IMR-90 (cell line): ENCODE measurements around the gene KIF18B. TPM values are rescaled to one million over a fixed set of nuclear protein-coding genes. Genes with fewer than 3 reads are reported as not detected.

Experiments used
- ATAC-seq: fragments of 200-7000 bp; cut with Tn5 transposase; 2 replicates; pipeline ENCODE4 v1.9.1; 2020; ENCODE audit warnings: low read depth, mild to moderate bottlenecking, moderate library complexity
- BruUV-seq: library from RNA; stranded (reverse); fragments of 400-500 nt; replicated peaks from 2 replicates; lab custom pipeline; 2021; lab: Mats Ljungman, UMichigan
- CTCF ChIA-PET: fragments of 300-600 bp; formaldehyde crosslinking; extraction: SDS; loops from one replicate; lab custom pipeline; 2021; ENCODE audit warnings: antibody characterized with exemption; lab: Yijun Ruan, JAX
- POLR2A ChIA-PET: fragments of 300-600 bp; sonication (Branson Sonifier 250); formaldehyde crosslinking; loops from one replicate; lab custom pipeline; 2022; ENCODE audit warnings: antibody characterized with exemption; ENCODE audit not compliant: unreplicated experiment; lab: Charles Lee
- DNase-seq: peaks from one replicate; pipeline ENCODE4 v3.0.0; 2013
- H2AFZ ChIP-seq: replicated peaks from 2 replicates; pipeline ENCODE3; 2013; ENCODE audit warnings: low read length, mild to moderate bottlenecking; ENCODE audit not compliant: poor library complexity
- H2AK5ac ChIP-seq: 2 replicates; pipeline ENCODE4 v1.6.1; 2013; ENCODE audit warnings: low read depth, low read length, inconsistent platforms
- H2AK9ac ChIP-seq: replicated peaks from 2 replicates; pipeline ENCODE3; 2013; ENCODE audit warnings: mild to moderate bottlenecking, low read depth, low read length, moderate library complexity; ENCODE audit not compliant: poor library complexity
- H2BK120ac ChIP-seq: 2 replicates; pipeline ENCODE4 v1.6.1; 2013; ENCODE audit warnings: low read depth, low read length, inconsistent platforms
- H2BK15ac ChIP-seq: 3 replicates; pipeline ENCODE4 v1.6.1; 2013; ENCODE audit warnings: low read depth, low read length, inconsistent platforms
- H2BK20ac ChIP-seq: 2 replicates; pipeline ENCODE4 v1.6.1; 2013; ENCODE audit warnings: low read depth, mild to moderate bottlenecking, inconsistent platforms, low read length, moderate library complexity
- H2BK5ac ChIP-seq: 2 replicates; pipeline ENCODE4 v1.6.1; 2013; ENCODE audit warnings: mild to moderate bottlenecking, low read depth, low read length, inconsistent platforms; ENCODE audit not compliant: poor library complexity, severe bottlenecking
- H3K14ac ChIP-seq: replicated peaks from 2 replicates; pipeline ENCODE4 v1.6.1; 2013; ENCODE audit warnings: low read depth, low read length, inconsistent platforms
- H3K18ac ChIP-seq: 2 replicates; pipeline ENCODE4 v1.6.1; 2013; ENCODE audit warnings: low read depth, low read length, control low read depth
- H3K23ac ChIP-seq: 2 replicates; pipeline ENCODE4 v1.6.1; 2013; ENCODE audit warnings: low read depth, low read length, inconsistent platforms
- H3K27ac ChIP-seq: 2 replicates; pipeline ENCODE4 v1.5.1; 2013; ENCODE audit warnings: mild to moderate bottlenecking, control low read depth, low read length; ENCODE audit not compliant: insufficient read depth
- H3K27me3 ChIP-seq: 2 replicates; pipeline ENCODE4 v1.6.1; 2013; ENCODE audit warnings: low read length; ENCODE audit not compliant: control insufficient read depth, insufficient read depth
- H3K36me3 ChIP-seq: 2 replicates; pipeline ENCODE4 v1.6.1; 2013; ENCODE audit warnings: low read length, mixed read lengths; ENCODE audit not compliant: control insufficient read depth, insufficient read depth
- H3K4ac ChIP-seq: 2 replicates; pipeline ENCODE4 v1.6.1; 2013; ENCODE audit warnings: low read depth, low read length, inconsistent platforms
- H3K4me1 ChIP-seq: 2 replicates; pipeline ENCODE4 v1.6.1; 2013; ENCODE audit warnings: low read length, mixed read lengths; ENCODE audit not compliant: control insufficient read depth, insufficient read depth
- H3K4me2 ChIP-seq: 2 replicates; pipeline ENCODE4 v1.6.1; 2013; ENCODE audit warnings: low read depth, mild to moderate bottlenecking, control low read depth, low read length, moderate library complexity
- H3K4me3 ChIP-seq: 2 replicates; pipeline ENCODE4 v1.5.1; 2013; ENCODE audit warnings: low read depth, mild to moderate bottlenecking, control low read depth, low read length, moderate library complexity; ENCODE audit not compliant: insufficient read depth
- H3K56ac ChIP-seq: 2 replicates; pipeline ENCODE4 v1.6.1; 2013; ENCODE audit warnings: low read length, inconsistent platforms; ENCODE audit not compliant: insufficient read depth; ENCODE audit errors: extremely low read depth
- H3K79me1 ChIP-seq, 2 experiments: 2 replicates each; pipeline ENCODE4 v1.6.1; 2013; ENCODE audit warnings: low read length in 2 of 2, inconsistent platforms in 1 of 2, low read depth in 1 of 2
- H3K9ac ChIP-seq: 2 replicates; pipeline ENCODE4 v1.6.1; 2013; ENCODE audit warnings: low read depth, low read length, control low read depth
- H3K9me1 ChIP-seq: 2 replicates; pipeline ENCODE4 v1.6.1; 2013; ENCODE audit warnings: low read length, inconsistent platforms; ENCODE audit not compliant: insufficient read depth
- H3K9me3 ChIP-seq: 2 replicates; pipeline ENCODE4 v1.6.1; 2013; ENCODE audit warnings: low read length; ENCODE audit not compliant: control insufficient read depth, insufficient read depth
- H4K20me1 ChIP-seq: 2 replicates; pipeline ENCODE4 v1.6.1; 2013; ENCODE audit warnings: low read length, inconsistent platforms; ENCODE audit not compliant: insufficient read depth
- H4K5ac ChIP-seq: 2 replicates; pipeline ENCODE4 v1.6.1; 2013; ENCODE audit warnings: mild to moderate bottlenecking, low read depth, low read length, control low read depth
- H4K8ac ChIP-seq, 2 experiments: 2 replicates each; pipeline ENCODE4 v1.6.1; 2013; ENCODE audit warnings: low read depth in 2 of 2, low read length in 2 of 2, control low read depth in 1 of 2, inconsistent platforms in 1 of 2
- H4K91ac ChIP-seq: 2 replicates; pipeline ENCODE4 v1.6.1; 2013; ENCODE audit warnings: low read depth, low read length, inconsistent platforms; ENCODE audit not compliant: insufficient read depth
- BHLHE40 ChIP-seq: fragments of 150-350 bp; IDR thresholded peaks from 2 replicates; pipeline ENCODE4 v1.6.1; 2016; ENCODE audit warnings: mild to moderate bottlenecking, low read depth, low read length
- CEBPB ChIP-seq: IDR thresholded peaks from 2 replicates; pipeline ENCODE4 v1.6.1; 2012; ENCODE audit warnings: low read depth, low read length, improper control_type of control experiment
- CHD1 ChIP-seq: IDR thresholded peaks from 2 replicates; pipeline ENCODE4 v1.6.1; 2012; ENCODE audit warnings: low read depth, low read length, improper control_type of control experiment
- FOS ChIP-seq: fragments of 150-350 bp; IDR thresholded peaks from 2 replicates; pipeline ENCODE4 v1.6.1; 2016; ENCODE audit warnings: low read depth, low read length
- MAFK ChIP-seq: IDR thresholded peaks from 2 replicates; pipeline ENCODE4 v1.6.1; 2012; ENCODE audit warnings: low read depth, low read length, improper control_type of control experiment
- MAZ ChIP-seq: IDR thresholded peaks from 2 replicates; pipeline ENCODE4 v1.6.1; 2012; ENCODE audit warnings: low read depth, mild to moderate bottlenecking, low read length, improper control_type of control experiment, moderate library complexity, borderline replicate concordance
- MXI1 ChIP-seq: IDR thresholded peaks from 2 replicates; pipeline ENCODE4 v1.6.1; 2012; ENCODE audit warnings: low read depth, mild to moderate bottlenecking, low read length, moderate library complexity, borderline replicate concordance
- NFE2L2 ChIP-seq: fragments of 150-350 bp; IDR thresholded peaks from 2 replicates; pipeline ENCODE4 v1.6.1; 2016; ENCODE audit warnings: low read depth, mild to moderate bottlenecking, low read length
- POLR2A ChIP-seq: IDR thresholded peaks from 2 replicates; pipeline ENCODE4 v1.6.1; 2012; ENCODE audit warnings: mild to moderate bottlenecking, low read depth, low read length
- RAD21 ChIP-seq: IDR thresholded peaks from 2 replicates; pipeline ENCODE4 v1.6.1; 2012; ENCODE audit warnings: low read length, improper control_type of control experiment
- RCOR1 ChIP-seq: IDR thresholded peaks from 2 replicates; pipeline ENCODE4 v1.6.1; 2012; ENCODE audit warnings: mild to moderate bottlenecking, low read length, improper control_type of control experiment; ENCODE audit not compliant: insufficient replicate concordance
- RFX5 ChIP-seq: IDR thresholded peaks from 2 replicates; pipeline ENCODE4 v1.8.0; 2012; ENCODE audit warnings: low read depth, mild to moderate bottlenecking, low read length, moderate library complexity
- SMC3 ChIP-seq: fragments of 150-350 bp; IDR thresholded peaks from 2 replicates; pipeline ENCODE4 v1.6.1; 2016; ENCODE audit warnings: low read depth, mild to moderate bottlenecking, antibody characterized with exemption, low read length, moderate library complexity
- WGBS, 2 experiments: methylation state at CpG; one replicate each; pipeline versions ENCODE4 v1.1.5 to v1.1.7; 2013; ENCODE audit warnings: missing lambda C conversion rate in 2 of 2; ENCODE audit not compliant: insufficient read length in 1 of 2; ENCODE audit errors: extremely low coverage in 2 of 2; 5-methylcytosine and 5-hydroxymethylcytosine counted together
- dilution Hi-C: fragments of 300-500 bp; cut with HindIII; formaldehyde crosslinking; loops from one replicate; pipeline ENCODE4 v1.14.3; 2018; ENCODE audit warnings: low sequenced_read_pairs; ENCODE audit not compliant: unreplicated experiment
- in situ Hi-C: fragments of 300-500 bp; cut with MboI; formaldehyde crosslinking; loops from 3 replicates; pipeline ENCODE4 v1.14.3; 2019; ENCODE audit warnings: low sequenced_read_pairs, inconsistent platforms, mixed read lengths
- intact Hi-C: fragments of 100-400 bp; cut with micrococcal nuclease; formaldehyde crosslinking; loops from 2 replicates; pipeline ENCODE4 v1.10.0; 2022
- polyA plus RNA-seq, 3 experiments: library from polyadenylated mRNA; depleted of rRNA; stranded (reverse); fragments of >200 nt; gene quantifications; 2 replicates each; pipeline ENCODE4 v1.2.3, GENCODE V29; 2012; ENCODE audit warnings: low replicate concordance in 1 of 3
- total RNA-seq: library from RNA; depleted of rRNA; stranded (reverse); fragments of >200 nt; gene quantifications from 2 replicates; pipeline ENCODE4 v1.2.3, GENCODE V29; 2012
- TF ChIP-seq, protein P1 (sequence below): conservative IDR thresholded peaks from 2 replicates; pipeline ENCODE4 v1.5.1; 2012; ENCODE audit warnings: mild to moderate bottlenecking, low read depth, low read length, improper control_type of control experiment
- TF ChIP-seq, protein P2 (sequence below): fragments of 150-350 bp; IDR thresholded peaks from 2 replicates; pipeline ENCODE4 v1.6.1; 2017; ENCODE audit warnings: mild to moderate bottlenecking, antibody characterized with exemption, low read length, low read depth
- TF ChIP-seq, protein P3 (sequence below): fragments of 150-350 bp; IDR thresholded peaks from 2 replicates; pipeline ENCODE4 v1.6.1; 2016; ENCODE audit warnings: low read depth, mild to moderate bottlenecking, low read length, moderate library complexity, borderline replicate concordance

KIF18B gene
- total and polyA plus RNA-seq, 2 of the 4 experiments (the other 2 are of a cell fraction), result 1.3 to 16.0 TPM

DNA sequence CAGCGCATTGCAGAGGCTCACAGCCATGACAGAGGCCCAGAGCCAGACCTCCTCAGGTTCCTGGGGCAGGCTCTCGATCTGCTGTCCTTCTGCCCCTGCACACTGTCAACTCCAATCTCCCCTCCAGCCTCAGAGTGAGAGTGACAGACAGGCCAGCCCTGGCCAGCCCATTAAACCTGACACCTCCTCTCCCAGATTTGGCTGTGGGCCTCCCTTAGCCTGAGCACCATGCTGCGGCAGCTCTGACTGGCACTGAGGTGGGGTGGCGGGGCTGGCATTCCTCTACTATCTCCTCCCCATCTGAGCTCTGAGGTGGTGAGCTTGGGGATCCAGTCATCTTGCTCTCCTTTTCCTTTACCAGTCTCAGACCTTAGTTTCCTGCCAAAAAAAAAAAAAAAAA lies 36.0 kb upstream of the KIF18B start:
- Histone ChIP-seq H2AFZ (no peak overlapping the region), H2BK5ac (no peak overlapping the region), H2AK9ac (peak overlapping the region; percentile 26), H3K4ac (no peak overlapping the region), H3K36me3 (no peaks in the 10 kb centered on the region), H3K18ac (no peak overlapping the region), H3K9me1 (peaks cover 23% of the 10 kb centered on the region), H2BK120ac (no peak overlapping the region), H2AK5ac (peak overlapping the region; percentile 30; the same call in 1 of the 2 replicates), H3K23ac (no peak overlapping the region), H3K27me3 (peaks cover 4% of the 10 kb centered on the region; the same call in 1 of the 2 replicates), H3K4me2 (no peak overlapping the region), H3K56ac (no peak overlapping the region), H4K5ac (no peak overlapping the region), H4K91ac (peak overlapping the region; percentile 4; the same call in 1 of the 2 replicates), H4K8ac (no peak overlapping the region), H3K14ac (no peak overlapping the region), H3K9ac (no peak overlapping the region), H2BK20ac (0 out of 2 replicates have a peak overlapping the region, but pooled peaks have one; percentile 16), H3K4me3 (no peak overlapping the region), H3K79me1 (peaks cover 0 to 6% of the 10 kb centered on the region in 2 experiments; a peak in 1 of 4 replicates), H3K27ac (no peak overlapping the region), H2BK15ac (no peak overlapping the region), H3K4me1 (peaks cover 30% of the 10 kb centered on the region), H4K20me1 (peaks cover 5% of the 10 kb centered on the region; the same call in 1 of the 2 replicates), H3K9me3 (no peaks in the 10 kb centered on the region)
- intact Hi-C loops, result no loop called here
- ATAC-seq, result no peak
- POLR2A ChIA-PET, result interaction anchor here (0.5 to 0.6 kb wide), 2 partner anchors 15 to 165 kb away, joined by 4 read pairs; partner anchors contain the start of gene HEXIM1
- no TSS peak for BruUV-seq
- WGBS, 2 experiments, result 83% methylated on average over 1 of the region's 4 CpGs; no CpG with 5 or more reads in 1 of the 2 experiments
- CTCF ChIA-PET, result interaction anchor here (1.4 kb wide), 1 partner anchor 214 kb away, joined by 4 read pairs; no protein-coding TSS in a partner anchor
- no peak for DNase-seq
- dilution Hi-C loops, result no loop called here
- in situ Hi-C loops, result no loop called here
- no peak for TF ChIP-seq MXI1
- TF ChIP-seq, protein P1, sequence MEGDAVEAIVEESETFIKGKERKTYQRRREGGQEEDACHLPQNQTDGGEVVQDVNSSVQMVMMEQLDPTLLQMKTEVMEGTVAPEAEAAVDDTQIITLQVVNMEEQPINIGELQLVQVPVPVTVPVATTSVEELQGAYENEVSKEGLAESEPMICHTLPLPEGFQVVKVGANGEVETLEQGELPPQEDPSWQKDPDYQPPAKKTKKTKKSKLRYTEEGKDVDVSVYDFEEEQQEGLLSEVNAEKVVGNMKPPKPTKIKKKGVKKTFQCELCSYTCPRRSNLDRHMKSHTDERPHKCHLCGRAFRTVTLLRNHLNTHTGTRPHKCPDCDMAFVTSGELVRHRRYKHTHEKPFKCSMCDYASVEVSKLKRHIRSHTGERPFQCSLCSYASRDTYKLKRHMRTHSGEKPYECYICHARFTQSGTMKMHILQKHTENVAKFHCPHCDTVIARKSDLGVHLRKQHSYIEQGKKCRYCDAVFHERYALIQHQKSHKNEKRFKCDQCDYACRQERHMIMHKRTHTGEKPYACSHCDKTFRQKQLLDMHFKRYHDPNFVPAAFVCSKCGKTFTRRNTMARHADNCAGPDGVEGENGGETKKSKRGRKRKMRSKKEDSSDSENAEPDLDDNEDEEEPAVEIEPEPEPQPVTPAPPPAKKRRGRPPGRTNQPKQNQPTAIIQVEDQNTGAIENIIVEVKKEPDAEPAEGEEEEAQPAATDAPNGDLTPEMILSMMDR, result no peak
- TF ChIP-seq, protein P2, sequence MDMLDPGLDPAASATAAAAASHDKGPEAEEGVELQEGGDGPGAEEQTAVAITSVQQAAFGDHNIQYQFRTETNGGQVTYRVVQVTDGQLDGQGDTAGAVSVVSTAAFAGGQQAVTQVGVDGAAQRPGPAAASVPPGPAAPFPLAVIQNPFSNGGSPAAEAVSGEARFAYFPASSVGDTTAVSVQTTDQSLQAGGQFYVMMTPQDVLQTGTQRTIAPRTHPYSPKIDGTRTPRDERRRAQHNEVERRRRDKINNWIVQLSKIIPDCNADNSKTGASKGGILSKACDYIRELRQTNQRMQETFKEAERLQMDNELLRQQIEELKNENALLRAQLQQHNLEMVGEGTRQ, result no peak
- no peak for TF ChIP-seq MAFK
- TF ChIP-seq NFE2L2, result no peak
- no peak for TF ChIP-seq POLR2A
- TF ChIP-seq, protein P3, sequence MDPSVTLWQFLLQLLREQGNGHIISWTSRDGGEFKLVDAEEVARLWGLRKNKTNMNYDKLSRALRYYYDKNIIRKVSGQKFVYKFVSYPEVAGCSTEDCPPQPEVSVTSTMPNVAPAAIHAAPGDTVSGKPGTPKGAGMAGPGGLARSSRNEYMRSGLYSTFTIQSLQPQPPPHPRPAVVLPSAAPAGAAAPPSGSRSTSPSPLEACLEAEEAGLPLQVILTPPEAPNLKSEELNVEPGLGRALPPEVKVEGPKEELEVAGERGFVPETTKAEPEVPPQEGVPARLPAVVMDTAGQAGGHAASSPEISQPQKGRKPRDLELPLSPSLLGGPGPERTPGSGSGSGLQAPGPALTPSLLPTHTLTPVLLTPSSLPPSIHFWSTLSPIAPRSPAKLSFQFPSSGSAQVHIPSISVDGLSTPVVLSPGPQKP, result no peak
- no peak for TF ChIP-seq CHD1
- no peak for TF ChIP-seq MAZ
- TF ChIP-seq RAD21, result no peak
- no peak for TF ChIP-seq RCOR1
- TF ChIP-seq SMC3, result no peak
- TF ChIP-seq RFX5, result no peak
- TF ChIP-seq BHLHE40, result no peak
- no peak for TF ChIP-seq CEBPB
- TF ChIP-seq FOS, result no peak
